ENCODE results near the gene CCR9. TPM values are rescaled to one million over a fixed set of nuclear protein-coding genes. Genes with fewer than 3 reads are reported as not detected.

CCR9 gene
- total and polyA plus RNA-seq, 2 experiments from 2014 or later = not detected

GRCh38 chr3:45932112-45932511, 45.8 kb downstream of the CCR9 start:
- Histone ChIP-seq H3K27me3 (ENCODE audit: insufficient read depth) (no peaks in the 10 kb centered on the region), H2AFZ (no peak overlapping the region), H3K36me3 (ENCODE audit: insufficient read depth) (peaks cover 25% of the 10 kb centered on the region), H3K4me1 (ENCODE audit: insufficient read depth) (no peaks in the 10 kb centered on the region), H3K27ac (ENCODE audit: low read depth) (no peak overlapping the region), H3F3A (replicated peaks; ENCODE audit: low read depth) (no peaks in the 10 kb centered on the region), H3K4me2 (no peak overlapping the region), H4K20me1 (replicated peaks; ENCODE audit: insufficient read depth) (no peaks in the 10 kb centered on the region; the same call in 1 of the 2 replicates), H3K4me3 (no peak overlapping the region), H3K9me2 (ENCODE audit: insufficient read depth) (no peaks in the 10 kb centered on the region), H3K79me2 (replicated peaks; ENCODE audit: insufficient read depth) (no peaks in the 10 kb centered on the region)
- no peak for TF ChIP-seq NANOG (IDR thresholded peaks at IDR 0.05; ENCODE audit: borderline replicate concordance)
- no peak for TF ChIP-seq REST (IDR thresholded peaks at IDR 0.05; ENCODE audit: unreplicated experiment)
- no peak for TF ChIP-seq EZH2 (IDR thresholded peaks at IDR 0.05; ENCODE audit: low read depth, unreplicated experiment)
- no peak for TF ChIP-seq ETS1 (IDR thresholded peaks at IDR 0.05)
- no peak for TF ChIP-seq CTCF (conservative IDR thresholded peaks at IDR 0.05; ENCODE audit: low read depth in 2 of 2)
- TF ChIP-seq ZNF114 (CRISPR knock-in tag; IDR thresholded peaks at IDR 0.05) = no peak
- TF ChIP-seq ZNF462 (CRISPR knock-in tag; IDR thresholded peaks at IDR 0.05) = no peak
- TF ChIP-seq EZH2phosphoT487 (IDR thresholded peaks at IDR 0.05; ENCODE audit: unreplicated experiment) = no peak
- TF ChIP-seq CREB1 (CRISPR knock-in tag; IDR thresholded peaks at IDR 0.05; ENCODE audit: low read depth) = no peak
- TF ChIP-seq STAT1 (IDR thresholded peaks at IDR 0.05; ENCODE audit: unreplicated experiment) = no peak
- TF ChIP-seq JUNB (IDR thresholded peaks at IDR 0.05; ENCODE audit: unreplicated experiment) = no peak
- TF ChIP-seq ZNF331 (CRISPR knock-in tag; IDR thresholded peaks at IDR 0.05; ENCODE audit: low read depth) = no peak
- TF ChIP-seq POLR2AphosphoS5 (IDR thresholded peaks at IDR 0.05; ENCODE audit: low read depth) = no peak
- peaks cover 59% of the 10 kb centered on the region for H3K36me3 Mint-ChIP-seq (ENCODE audit: low read depth)
- DNase-seq (ENCODE audit: low spot score) = no peak
- H3K4me3 Mint-ChIP-seq = no peak overlapping the region
- no peaks in the 10 kb centered on the region for H3K9me3 Mint-ChIP-seq
- ATAC-seq = no peak
- peaks cover 2% of the 10 kb centered on the region for H3K27me3 Mint-ChIP-seq (ENCODE audit: insufficient read depth, low read depth, poor library complexity)
- H3K27ac Mint-ChIP-seq = no peak overlapping the region
- H3K4me1 Mint-ChIP-seq = no peaks in the 10 kb centered on the region

Measured in GM23338 (cell line).